GM12874 (cell line): ENCODE measurements around the gene EXD3.
A peak's percentile ranks its signal among the peaks of the same experiment; 100 is the strongest.

Source experiments
- TF ChIP-seq, protein P1 (sequence below): IDR thresholded peaks from 2 replicates; pipeline ENCODE4 v1.5.1; 2011; ENCODE audit warnings: low read depth, mild to moderate bottlenecking, control low read depth, low read length, moderate library complexity; ENCODE audit not compliant: insufficient read depth

EXD3 gene

DNA sequence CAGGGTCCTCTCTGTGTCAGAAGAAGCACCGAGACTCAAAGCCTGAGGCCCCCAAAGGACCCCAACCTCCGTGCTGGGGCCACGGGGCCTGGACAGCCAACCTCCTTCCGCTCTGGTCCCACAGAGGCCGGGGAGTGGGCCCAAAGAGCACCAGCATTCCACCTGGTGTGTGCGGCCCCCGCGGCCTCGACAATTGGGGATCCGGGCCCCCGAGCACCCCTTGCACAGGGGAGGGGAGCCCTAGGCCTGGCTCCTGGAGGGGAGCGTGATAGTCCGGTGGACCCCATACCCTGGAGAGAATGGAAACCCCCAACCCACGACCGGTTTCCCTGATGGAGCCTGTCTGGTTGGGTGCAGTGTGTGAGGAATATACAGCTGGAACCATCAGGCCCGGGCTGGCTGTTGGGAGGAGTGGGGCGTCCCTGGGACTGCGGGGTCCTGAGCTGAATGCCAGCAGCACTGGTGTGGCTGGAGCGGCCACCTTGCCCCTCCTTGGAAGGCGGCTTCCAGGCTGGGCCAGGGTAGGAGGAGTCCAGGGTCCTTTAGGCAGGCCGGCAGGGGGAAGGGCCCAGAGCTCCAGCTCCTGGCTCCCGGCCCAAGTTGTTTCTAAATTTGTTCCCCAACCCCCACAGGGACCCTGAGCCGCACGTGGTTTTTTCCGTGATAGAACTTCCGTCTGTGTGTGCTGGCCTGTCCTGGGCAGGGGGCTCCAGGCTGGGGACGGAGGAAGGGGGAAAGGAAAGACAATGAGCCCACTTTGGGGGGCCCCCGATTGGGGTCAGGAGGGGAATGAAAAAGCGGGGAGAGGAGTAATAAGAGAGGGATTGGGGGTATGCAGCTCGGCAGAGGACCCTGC lies 146.3 kb downstream of the EXD3 start:
- TF ChIP-seq, protein P1, sequence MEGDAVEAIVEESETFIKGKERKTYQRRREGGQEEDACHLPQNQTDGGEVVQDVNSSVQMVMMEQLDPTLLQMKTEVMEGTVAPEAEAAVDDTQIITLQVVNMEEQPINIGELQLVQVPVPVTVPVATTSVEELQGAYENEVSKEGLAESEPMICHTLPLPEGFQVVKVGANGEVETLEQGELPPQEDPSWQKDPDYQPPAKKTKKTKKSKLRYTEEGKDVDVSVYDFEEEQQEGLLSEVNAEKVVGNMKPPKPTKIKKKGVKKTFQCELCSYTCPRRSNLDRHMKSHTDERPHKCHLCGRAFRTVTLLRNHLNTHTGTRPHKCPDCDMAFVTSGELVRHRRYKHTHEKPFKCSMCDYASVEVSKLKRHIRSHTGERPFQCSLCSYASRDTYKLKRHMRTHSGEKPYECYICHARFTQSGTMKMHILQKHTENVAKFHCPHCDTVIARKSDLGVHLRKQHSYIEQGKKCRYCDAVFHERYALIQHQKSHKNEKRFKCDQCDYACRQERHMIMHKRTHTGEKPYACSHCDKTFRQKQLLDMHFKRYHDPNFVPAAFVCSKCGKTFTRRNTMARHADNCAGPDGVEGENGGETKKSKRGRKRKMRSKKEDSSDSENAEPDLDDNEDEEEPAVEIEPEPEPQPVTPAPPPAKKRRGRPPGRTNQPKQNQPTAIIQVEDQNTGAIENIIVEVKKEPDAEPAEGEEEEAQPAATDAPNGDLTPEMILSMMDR: no peak

DNA sequence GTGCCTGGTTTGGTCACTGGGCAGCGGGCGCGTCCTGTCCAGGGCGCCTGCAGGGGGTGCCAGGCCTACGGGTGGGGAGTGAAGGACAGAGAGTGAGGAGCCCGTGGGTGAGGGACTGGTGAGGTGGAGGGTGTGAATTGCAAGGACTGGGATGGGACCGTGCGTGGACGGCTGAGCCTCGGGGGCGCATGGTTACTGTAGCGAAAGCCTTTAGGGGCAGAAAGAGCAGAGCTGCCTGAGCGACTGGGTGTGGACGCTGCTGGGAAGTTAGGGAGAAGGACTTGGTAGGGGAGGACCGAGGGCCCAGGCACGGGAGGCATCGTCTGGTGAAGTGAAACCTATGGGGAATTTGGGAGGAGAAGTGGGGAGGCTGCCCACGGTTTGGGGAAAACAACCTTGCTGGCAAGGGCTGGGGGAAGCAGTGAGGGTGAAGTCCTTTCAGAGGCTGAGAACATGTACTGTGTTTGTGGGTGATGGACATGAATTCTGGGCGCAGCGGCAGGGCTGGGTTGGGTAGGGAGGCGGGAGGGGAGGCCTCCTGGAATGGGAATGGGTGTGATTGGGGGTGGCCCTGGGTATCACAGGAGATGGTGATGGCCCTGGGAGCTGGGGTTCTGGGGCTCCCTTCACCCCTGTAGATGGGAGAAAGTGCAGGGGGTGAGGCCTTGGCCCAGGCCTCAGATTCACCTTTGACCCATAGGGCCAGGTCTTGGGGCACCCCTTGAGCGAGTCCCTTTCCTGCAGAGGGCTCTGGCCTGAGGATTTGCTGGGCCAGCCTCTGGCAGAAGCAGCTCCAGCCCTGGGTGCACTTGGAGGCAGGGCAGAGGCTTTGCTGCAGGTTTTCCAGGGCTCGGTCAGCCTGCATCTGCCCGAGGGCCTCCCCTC lies 147.1 kb downstream of the EXD3 start:
- TF ChIP-seq, protein P1: 0 out of 2 replicates have a peak, but pooled peaks have one; percentile 2

DNA sequence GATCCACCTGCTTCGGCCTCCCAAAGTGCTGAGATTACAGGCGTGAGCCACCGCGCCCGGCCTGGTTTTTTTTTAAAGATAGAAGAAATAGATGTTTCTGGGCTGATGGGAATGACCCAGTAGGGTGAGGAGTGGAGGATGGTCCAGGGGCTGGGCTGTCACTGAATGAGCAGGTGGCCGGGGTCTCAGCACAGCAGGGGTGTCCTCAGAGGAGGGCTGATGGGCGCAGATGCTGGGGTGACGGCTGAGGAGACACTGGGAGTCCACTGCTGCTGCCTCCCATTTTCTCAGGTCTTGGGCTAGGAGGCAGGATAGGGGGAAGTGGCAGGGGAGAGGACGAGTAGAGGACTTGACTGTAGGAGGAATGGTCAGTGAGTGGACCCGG lies 147.8 kb downstream of the EXD3 start:
- TF ChIP-seq, protein P1: no peak

DNA sequence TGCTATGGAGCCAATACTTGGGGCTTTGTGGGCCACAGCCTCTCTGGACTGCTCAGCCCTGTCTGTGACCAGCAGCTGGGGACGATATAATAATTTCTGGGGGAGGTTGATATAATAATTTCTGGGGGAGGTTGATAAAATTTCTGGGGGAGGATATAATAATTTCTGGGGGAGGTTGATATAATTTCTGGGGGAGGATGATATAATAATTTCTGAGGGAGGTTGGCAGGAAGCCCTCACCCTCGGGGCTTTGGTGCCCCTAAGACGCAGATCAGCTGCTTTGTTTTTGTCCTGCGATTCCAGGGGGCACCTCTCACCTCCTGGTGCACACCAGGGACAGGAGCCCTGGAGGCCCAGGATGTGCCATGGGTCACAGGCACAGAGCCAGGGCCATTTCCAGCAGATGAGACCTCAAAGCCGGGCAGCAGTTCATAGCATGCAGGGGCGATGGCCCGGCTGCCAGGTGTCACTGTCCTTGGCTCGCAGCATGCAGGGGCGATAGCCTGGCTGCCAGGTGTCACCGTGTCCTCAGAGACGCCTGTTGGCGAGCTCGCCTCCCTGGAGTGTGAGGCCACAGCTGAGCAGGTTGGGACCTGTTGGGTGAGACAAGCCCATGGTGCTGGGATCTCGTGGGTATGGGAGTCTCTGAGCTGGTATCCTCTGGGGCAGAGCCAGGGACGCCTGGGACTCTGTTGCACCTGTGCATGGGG lies 149.2 kb downstream of the EXD3 start:
- TF ChIP-seq, protein P1: no peak

DNA sequence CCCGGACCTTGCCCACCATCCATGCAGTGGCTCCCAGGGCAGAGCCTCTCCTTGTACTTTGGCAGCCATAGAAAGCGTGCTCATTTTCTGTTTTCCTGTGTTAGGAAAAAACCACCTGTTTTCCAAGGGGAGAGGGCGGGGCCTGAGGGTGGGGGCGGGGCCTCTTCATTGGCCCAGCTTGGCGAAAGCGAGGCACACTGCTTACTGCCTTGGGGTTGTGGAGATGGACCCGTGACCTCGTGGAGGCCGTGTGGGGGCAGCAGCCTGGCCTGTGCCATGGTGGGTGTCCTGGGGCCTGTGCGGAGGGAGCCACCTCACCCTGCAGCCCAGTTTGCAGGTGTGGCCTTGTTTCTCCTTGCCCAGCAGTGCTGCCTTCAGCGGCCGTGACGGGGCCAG lies 149.9 kb downstream of the EXD3 start:
- TF ChIP-seq, protein P1: no peak

DNA sequence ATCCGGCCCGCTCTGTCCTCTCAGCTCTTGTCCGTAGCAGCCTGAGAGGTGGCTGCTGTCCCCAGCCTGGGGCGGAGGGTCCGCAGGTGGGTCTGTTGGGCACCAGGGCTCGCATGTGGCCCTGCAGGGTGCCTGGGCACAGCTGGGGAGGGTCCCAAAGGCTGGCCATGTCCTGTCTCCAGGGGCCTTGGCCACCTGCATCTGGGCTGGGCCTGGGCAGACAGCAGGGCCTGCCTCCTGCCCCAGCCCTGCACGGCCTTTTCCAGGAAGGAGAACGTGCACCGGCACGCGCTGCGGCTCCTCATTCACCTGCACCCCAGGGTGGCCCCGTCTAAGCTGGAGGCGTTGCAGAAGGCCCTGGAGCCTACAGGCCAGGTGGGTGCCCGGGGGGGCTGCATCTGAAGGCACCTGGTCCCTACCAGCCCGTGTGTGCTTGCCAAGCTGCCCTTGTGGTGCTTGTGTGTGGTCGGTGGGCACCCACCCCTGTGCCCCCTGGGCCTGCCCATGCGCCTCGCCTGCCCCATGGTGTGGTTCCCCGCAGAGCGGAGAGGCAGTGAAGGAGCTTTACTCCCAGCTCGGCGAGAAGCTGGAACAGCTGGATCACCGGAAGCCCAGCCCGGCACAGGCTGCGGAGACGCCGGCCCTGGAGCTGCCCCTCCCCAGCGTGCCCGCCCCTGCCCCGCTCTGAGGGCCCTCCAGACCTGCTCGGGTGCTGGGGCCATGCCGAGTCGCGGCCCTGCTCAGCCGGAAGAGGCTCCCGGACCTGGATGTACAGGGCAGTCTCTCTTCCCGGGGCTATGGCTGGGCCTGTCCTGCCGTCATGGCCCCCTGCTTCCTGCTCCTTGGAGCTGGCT lies 150.5 kb downstream of the EXD3 start:
- TF ChIP-seq, protein P1: no peak
